Measurements from ENCODE around the gene DIS3. TPM values are rescaled to one million over a fixed set of nuclear protein-coding genes. Genes with fewer than 3 reads are reported as not detected.

Gene DIS3
- total and polyA plus RNA-seq, 2 of the 13 experiments (the other 11 are each of a cell fraction or from before 2014, with no cell fraction given) = 13.2 to 35.0 TPM

- TF ChIP-seq SALL1 (CRISPR knock-in tag; IDR thresholded peaks at IDR 0.05) (peak; percentile 65; the same call in 1 of the 2 replicates), SMYD3 (CRISPR knock-in tag; IDR thresholded peaks at IDR 0.05) (peak; percentile 73; the same call in 1 of the 2 replicates), HOXA9 (CRISPR knock-in tag; IDR thresholded peaks at IDR 0.05; ENCODE audit: borderline replicate concordance) (no peak), SP5 (CRISPR knock-in tag; IDR thresholded peaks at IDR 0.05; ENCODE audit: borderline replicate concordance, low read depth) (0 out of 2 replicates have a peak, but pooled peaks have one; percentile 10), TOPORS (CRISPR knock-in tag; IDR thresholded peaks at IDR 0.05) (peak; percentile 64; the same call in 1 of the 2 replicates), ZNF775 (CRISPR knock-in tag; IDR thresholded peaks at IDR 0.05; ENCODE audit: borderline replicate concordance) (no peak), ZNF552 (CRISPR knock-in tag; IDR thresholded peaks at IDR 0.05; ENCODE audit: borderline replicate concordance) (0 out of 2 replicates have a peak, but pooled peaks have one; percentile 11), ATRX (CRISPR knock-in tag; IDR thresholded peaks at IDR 0.05; ENCODE audit: borderline replicate concordance) (no peak), KDM5A (IDR thresholded peaks at IDR 0.05; ENCODE audit: borderline replicate concordance, low read length) (peak; percentile 80), IKZF1 (IDR thresholded peaks at IDR 0.05) (no peak), PTBP1 (IDR thresholded peaks at IDR 0.05; ENCODE audit: low read depth, low read length, poor library complexity, severe bottlenecking) (no peak), RARG (CRISPR knock-in tag; IDR thresholded peaks at IDR 0.05; ENCODE audit: low read depth) (no peak), ZIK1 (CRISPR knock-in tag; IDR thresholded peaks at IDR 0.05; ENCODE audit: borderline replicate concordance, low read depth) (0 out of 2 replicates have a peak, but pooled peaks have one; percentile 32), AGO1 (IDR thresholded peaks at IDR 0.05; ENCODE audit: low read depth, low read length, poor library complexity, severe bottlenecking) (peak; percentile 65), HNF1A (IDR thresholded peaks at IDR 0.05; ENCODE audit: low read depth) (no peak), HNF1A (CRISPR knock-in tag; IDR thresholded peaks at IDR 0.05; ENCODE audit: borderline replicate concordance) (peak; percentile 65; the same call in 1 of the 2 replicates), RARA (CRISPR knock-in tag; IDR thresholded peaks at IDR 0.05) (no peak), FOXA1 (IDR thresholded peaks at IDR 0.05) (no peak), FOXA1 (CRISPR knock-in tag; IDR thresholded peaks at IDR 0.05) (0 out of 2 replicates have a peak, but pooled peaks have one; percentile 17)
- TF ChIP-seq, protein P1, sequence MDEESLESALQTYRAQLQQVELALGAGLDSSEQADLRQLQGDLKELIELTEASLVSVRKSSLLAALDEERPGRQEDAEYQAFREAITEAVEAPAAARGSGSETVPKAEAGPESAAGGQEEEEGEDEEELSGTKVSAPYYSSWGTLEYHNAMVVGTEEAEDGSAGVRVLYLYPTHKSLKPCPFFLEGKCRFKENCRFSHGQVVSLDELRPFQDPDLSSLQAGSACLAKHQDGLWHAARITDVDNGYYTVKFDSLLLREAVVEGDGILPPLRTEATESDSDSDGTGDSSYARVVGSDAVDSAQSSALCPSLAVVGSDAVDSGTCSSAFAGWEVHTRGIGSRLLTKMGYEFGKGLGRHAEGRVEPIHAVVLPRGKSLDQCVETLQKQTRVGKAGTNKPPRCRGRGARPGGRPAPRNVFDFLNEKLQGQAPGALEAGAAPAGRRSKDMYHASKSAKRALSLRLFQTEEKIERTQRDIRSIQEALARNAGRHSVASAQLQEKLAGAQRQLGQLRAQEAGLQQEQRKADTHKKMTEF (CRISPR knock-in tag; IDR thresholded peaks at IDR 0.05) = peak; percentile 75
- TF ChIP-seq, protein P2, sequence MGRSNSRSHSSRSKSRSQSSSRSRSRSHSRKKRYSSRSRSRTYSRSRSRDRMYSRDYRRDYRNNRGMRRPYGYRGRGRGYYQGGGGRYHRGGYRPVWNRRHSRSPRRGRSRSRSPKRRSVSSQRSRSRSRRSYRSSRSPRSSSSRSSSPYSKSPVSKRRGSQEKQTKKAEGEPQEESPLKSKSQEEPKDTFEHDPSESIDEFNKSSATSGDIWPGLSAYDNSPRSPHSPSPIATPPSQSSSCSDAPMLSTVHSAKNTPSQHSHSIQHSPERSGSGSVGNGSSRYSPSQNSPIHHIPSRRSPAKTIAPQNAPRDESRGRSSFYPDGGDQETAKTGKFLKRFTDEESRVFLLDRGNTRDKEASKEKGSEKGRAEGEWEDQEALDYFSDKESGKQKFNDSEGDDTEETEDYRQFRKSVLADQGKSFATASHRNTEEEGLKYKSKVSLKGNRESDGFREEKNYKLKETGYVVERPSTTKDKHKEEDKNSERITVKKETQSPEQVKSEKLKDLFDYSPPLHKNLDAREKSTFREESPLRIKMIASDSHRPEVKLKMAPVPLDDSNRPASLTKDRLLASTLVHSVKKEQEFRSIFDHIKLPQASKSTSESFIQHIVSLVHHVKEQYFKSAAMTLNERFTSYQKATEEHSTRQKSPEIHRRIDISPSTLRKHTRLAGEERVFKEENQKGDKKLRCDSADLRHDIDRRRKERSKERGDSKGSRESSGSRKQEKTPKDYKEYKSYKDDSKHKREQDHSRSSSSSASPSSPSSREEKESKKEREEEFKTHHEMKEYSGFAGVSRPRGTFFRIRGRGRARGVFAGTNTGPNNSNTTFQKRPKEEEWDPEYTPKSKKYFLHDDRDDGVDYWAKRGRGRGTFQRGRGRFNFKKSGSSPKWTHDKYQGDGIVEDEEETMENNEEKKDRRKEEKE (IDR thresholded peaks at IDR 0.05) = no peak
These were observed at the start of gene DIS3, which contains the start of gene PIBF1 (continued) for GRCh38 chr13:72781451-72782439.

All from HepG2 (cell line).